SK-N-MC (cell line): Measurements from ENCODE around the gene MGAT4B.

Source experiments
- DNase-seq: peaks from one replicate; pipeline ENCODE4 v3.0.0-alpha.2; 2011; ENCODE audit warnings: low read depth, low spot score
- H3K27ac ChIP-seq: fragments of 200-600 bp; sonication (generic); 2 replicates; pipeline ENCODE4 v1.5.1; 2016; ENCODE audit warnings: mixed run types
- H3K36me3 ChIP-seq: fragments of 200-600 bp; sonication (generic); 2 replicates; pipeline ENCODE4 v1.6.1; 2017; ENCODE audit warnings: antibody characterized with exemption, low read length, mixed read lengths; ENCODE audit not compliant: insufficient read depth
- H3K4me3 ChIP-seq: fragments of 200-600 bp; sonication (generic); 2 replicates; pipeline ENCODE4 v1.5.1; 2016
- H3K9ac ChIP-seq: fragments of 200-600 bp; sonication (generic); 2 replicates; pipeline ENCODE4 v1.8.0; 2017; ENCODE audit warnings: mixed run types, mixed read lengths; ENCODE audit not compliant: insufficient read length
- H3K9me3 ChIP-seq: fragments of 200-600 bp; sonication (generic); 2 replicates; pipeline ENCODE4 v1.6.1; 2017; ENCODE audit warnings: low read depth, mild to moderate bottlenecking, antibody characterized with exemption, low read length, moderate library complexity, mixed read lengths
- EZH2 ChIP-seq: fragments of 200-600 bp; sonication (generic); IDR thresholded peaks from one replicate; pipeline ENCODE4 v1.6.1; 2017; ENCODE audit warnings: antibody characterized with exemption
- FOXP2 ChIP-seq: optimal IDR thresholded peaks from 2 replicates; pipeline ENCODE3; 2011; ENCODE audit warnings: mild to moderate bottlenecking, moderate library complexity; ENCODE audit not compliant: insufficient read depth; ENCODE audit errors: extremely low read length, control extremely low read depth
- POLR2AphosphoS5 ChIP-seq: IDR thresholded peaks from 2 replicates; pipeline ENCODE4 v1.6.1; 2012; ENCODE audit warnings: mild to moderate bottlenecking, low read depth, low read length, borderline replicate concordance

Gene MGAT4B

DNA sequence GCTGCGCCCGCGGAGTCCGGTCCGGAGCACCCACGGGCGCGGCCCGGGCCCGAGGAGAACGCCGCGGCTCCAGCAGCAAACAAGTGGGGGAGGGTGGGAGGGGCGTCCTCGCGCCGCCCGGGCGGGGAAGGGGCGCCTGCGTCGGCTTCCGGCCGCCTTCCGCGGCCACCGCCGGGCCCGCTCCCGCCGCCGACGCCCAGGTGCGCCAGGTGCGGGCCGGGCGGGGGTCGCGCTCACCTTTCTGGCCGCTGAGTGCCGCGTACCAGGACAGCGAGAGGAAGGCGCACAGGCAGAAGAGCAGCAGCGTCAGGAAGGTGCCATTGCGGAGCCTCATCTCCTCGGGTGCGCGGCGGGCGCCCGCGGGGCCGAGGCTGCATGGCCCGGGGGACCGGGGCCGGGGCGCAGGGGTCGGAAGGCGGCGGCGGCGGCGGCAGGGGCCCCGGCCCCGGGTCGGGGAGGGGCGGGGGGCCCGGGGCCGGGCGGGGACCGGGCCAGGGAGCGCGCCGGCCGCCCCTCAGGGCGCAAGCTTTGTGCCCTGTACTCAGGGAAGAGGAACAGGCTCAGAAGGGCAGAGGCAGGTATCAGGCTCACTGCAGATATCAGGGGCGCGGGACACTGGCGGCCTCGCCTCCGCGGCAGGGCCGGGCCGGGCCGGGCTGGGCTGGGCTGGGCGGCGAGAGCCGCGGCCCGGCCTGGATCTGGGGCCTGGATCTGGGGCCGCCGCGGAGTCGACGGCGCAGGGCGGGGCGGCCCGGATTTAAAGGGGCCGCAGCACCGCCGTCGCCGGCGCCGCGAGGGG is at the start of gene MGAT4B:
TSS of gene MGAT4B (minus strand) at position 617 of the 799 bp plus-strand sequence. CDS start at position 334, 283 bp downstream.
- Histone ChIP-seq H3K9ac (peak within 1 kb of the TSS; percentile 76), H3K4me3 (peak within 1 kb of the TSS; percentile 86), H3K9me3 (no peaks in the 10 kb centered on the region), H3K36me3 (peaks cover under 1% of the 10 kb centered on the region; the same call in 1 of the 2 replicates), H3K27ac (no peak within 1 kb of the TSS; the same call in 1 of the 2 replicates)
- DNase-seq, result no peak
- TF ChIP-seq POLR2AphosphoS5, result peak; percentile 20; the same call in 1 of the 2 replicates
- TF ChIP-seq FOXP2, result no peak

- Histone ChIP-seq H3K36me3 (peaks cover 18% of the 10 kb centered on the region), H3K27ac (no peak overlapping the region), H3K9me3 (no peaks in the 10 kb centered on the region), H3K9ac (no peak overlapping the region), H3K4me3 (no peak overlapping the region)
- DNase-seq, result no peak
- TF ChIP-seq FOXP2 (no peak), EZH2 (no peak), POLR2AphosphoS5 (no peak)
These were observed 47.7 kb upstream of the MGAT4B start for GRCh38 chr5:179854356-179854755.

DNA sequence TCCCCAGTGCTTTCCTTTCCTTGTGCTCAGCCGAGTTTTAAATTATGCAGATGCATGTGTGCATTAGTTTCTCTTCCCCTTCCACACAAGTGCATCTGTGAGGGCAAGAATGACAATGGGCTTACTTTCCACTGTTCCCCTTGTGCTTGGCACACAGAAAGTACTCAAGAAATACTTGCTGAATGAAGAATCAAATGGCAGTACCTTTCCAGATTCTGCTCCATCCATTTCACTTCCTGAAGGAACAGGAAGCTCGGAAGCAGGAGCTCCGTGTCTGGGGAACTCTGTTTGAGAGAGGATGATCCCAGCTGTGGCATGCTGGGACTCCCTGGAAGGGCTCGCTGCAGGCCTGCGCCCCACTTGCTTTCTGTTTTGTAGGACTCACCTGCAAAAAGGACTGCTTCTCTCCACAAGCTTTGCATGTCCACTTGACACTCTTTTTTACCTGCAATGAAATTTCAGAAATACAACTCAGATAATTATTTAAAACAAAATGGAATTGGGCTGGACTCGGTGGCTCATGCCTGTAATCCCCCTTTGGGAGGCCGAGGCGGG is 46.4 kb upstream of the MGAT4B start:
- Histone ChIP-seq H3K4me3 (no peak overlapping the region), H3K9ac (no peak overlapping the region), H3K36me3 (peaks cover 24% of the 10 kb centered on the region), H3K27ac (no peak overlapping the region), H3K9me3 (no peaks in the 10 kb centered on the region)
- TF ChIP-seq POLR2AphosphoS5, result no peak
- no peak for TF ChIP-seq FOXP2
- no peak for TF ChIP-seq EZH2
- no peak for DNase-seq

- DNase-seq, result no peak
- Histone ChIP-seq H3K9ac (no peak overlapping the region), H3K4me3 (no peak overlapping the region), H3K27ac (no peak overlapping the region), H3K9me3 (no peaks in the 10 kb centered on the region), H3K36me3 (peaks cover 32% of the 10 kb centered on the region)
- TF ChIP-seq EZH2 (no peak), FOXP2 (no peak), POLR2AphosphoS5 (no peak)
These were observed 35.0 kb upstream of the MGAT4B start for GRCh38 chr5:179841621-179842020.

GRCh38 chr5:179840766-179841165 is 34.1 kb upstream of the MGAT4B start:
- no peak overlapping the region for H3K4me3 ChIP-seq
- DNase-seq, result no peak
- TF ChIP-seq POLR2AphosphoS5 (no peak), EZH2 (no peak), FOXP2 (no peak)
- no peak overlapping the region for H3K9ac ChIP-seq
- H3K36me3 ChIP-seq, result peaks cover 34% of the 10 kb centered on the region; the same call in 1 of the 2 replicates
- H3K27ac ChIP-seq, result no peak overlapping the region
- no peaks in the 10 kb centered on the region for H3K9me3 ChIP-seq

- no peak for TF ChIP-seq POLR2AphosphoS5
- TF ChIP-seq FOXP2, result no peak
- TF ChIP-seq EZH2, result no peak
- Histone ChIP-seq H3K27ac (no peak overlapping the region), H3K9me3 (no peaks in the 10 kb centered on the region), H3K9ac (no peak overlapping the region), H3K4me3 (no peak overlapping the region), H3K36me3 (peaks cover 32% of the 10 kb centered on the region; the same call in 1 of the 2 replicates)
- no peak for DNase-seq
These were observed 33.7 kb upstream of the MGAT4B start for GRCh38 chr5:179840321-179840720.

DNA sequence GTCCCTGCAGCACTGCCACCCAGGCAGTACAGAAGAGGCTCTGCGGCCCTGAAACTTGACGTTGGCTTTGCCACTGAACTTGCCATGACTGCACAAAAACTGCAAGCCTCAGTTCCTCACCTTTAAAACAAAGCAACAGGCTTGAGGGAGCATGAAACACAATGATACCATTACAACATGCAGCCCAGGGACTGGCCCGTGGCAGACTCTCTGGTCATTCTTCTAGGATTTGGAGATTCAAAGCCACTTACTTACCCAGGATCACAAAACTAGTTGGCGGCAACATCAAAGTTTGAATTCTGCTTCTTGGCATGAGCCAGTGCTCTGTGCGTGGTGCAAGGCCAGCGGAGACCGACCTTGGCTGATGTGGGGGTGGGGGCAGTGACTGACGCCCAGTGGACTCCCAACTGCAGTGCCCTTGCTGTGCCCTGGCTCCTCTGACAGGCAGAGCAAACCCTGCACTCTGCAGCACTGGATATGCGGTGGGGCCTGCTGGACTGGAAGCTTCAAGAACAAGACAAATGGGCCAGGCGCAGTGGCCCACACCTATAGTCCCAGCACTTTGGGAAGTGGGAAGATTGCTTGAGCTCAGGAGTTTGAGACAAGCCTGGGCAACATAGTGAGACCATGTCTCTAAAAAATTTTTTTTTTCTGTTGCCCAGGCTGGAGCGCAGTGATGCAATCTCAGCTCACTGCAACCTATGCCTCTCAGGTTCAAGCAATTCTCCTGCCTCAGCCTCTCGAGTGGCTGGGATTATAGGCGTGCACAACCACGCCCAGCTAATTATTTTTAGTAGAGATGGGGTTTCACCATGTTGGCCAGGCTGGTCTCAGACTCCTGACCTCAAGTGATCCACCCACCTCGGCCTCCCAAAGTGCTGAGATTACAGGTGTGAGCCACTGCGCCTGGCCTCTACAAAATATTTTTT is 32.9 kb upstream of the MGAT4B start:
- no peak overlapping the region for H3K9ac ChIP-seq
- DNase-seq, result no peak
- no peaks in the 10 kb centered on the region for H3K9me3 ChIP-seq
- no peak overlapping the region for H3K4me3 ChIP-seq
- H3K27ac ChIP-seq, result no peak overlapping the region
- TF ChIP-seq FOXP2 (no peak), POLR2AphosphoS5 (no peak), EZH2 (no peak)
- H3K36me3 ChIP-seq, result peaks cover 32% of the 10 kb centered on the region; the same call in 1 of the 2 replicates
